ENCODE results near the gene CDCP2.

CDCP2 gene

GRCh38 chr1:54159733-54160316 is 7.0 kb upstream of the CDCP2 start:
- no peak overlapping the region for H3K27ac ChIP-seq (ENCODE audit: low read depth, low read length)
- H3K27me3 ChIP-seq (ENCODE audit: control insufficient read depth in 5 of 5, insufficient read depth in 4 of 5, low read length in 5 of 5) = no peaks in the 10 kb centered on the region
- H3K9me3 ChIP-seq (ENCODE audit: control insufficient read depth in 5 of 5, low read length in 5 of 5) = no peaks in the 10 kb centered on the region
- no peaks in the 10 kb centered on the region for H3K36me3 ChIP-seq (ENCODE audit: control insufficient read depth in 5 of 5, insufficient read depth in 5 of 5, low read length in 5 of 5)
- peaks cover 0 to 6% (median 0%) of the 10 kb centered on the region in 5 donors for H3K4me1 ChIP-seq (ENCODE audit: control insufficient read depth in 5 of 5, insufficient read depth in 5 of 5, low read length in 5 of 5)
- H3K9ac ChIP-seq (ENCODE audit: low read length in 5 of 5) = no peak overlapping the region
- no peak overlapping the region for H3K4me3 ChIP-seq (ENCODE audit: low read depth in 1 of 5, low read length in 5 of 5)

GRCh38 chr1:54158071-54158470 is 5.3 kb upstream of the CDCP2 start:
- H3K27me3 ChIP-seq (ENCODE audit: control insufficient read depth in 5 of 5, insufficient read depth in 4 of 5, low read length in 5 of 5) = no peaks in the 10 kb centered on the region
- no peak overlapping the region for H3K9ac ChIP-seq (ENCODE audit: low read length in 5 of 5)
- peaks cover 2 to 17% (median 11%) of the 10 kb centered on the region in 5 donors for H3K4me1 ChIP-seq (ENCODE audit: control insufficient read depth in 5 of 5, insufficient read depth in 5 of 5, low read length in 5 of 5)
- no peaks in the 10 kb centered on the region for H3K36me3 ChIP-seq (ENCODE audit: control insufficient read depth in 5 of 5, insufficient read depth in 5 of 5, low read length in 5 of 5)
- H3K9me3 ChIP-seq (ENCODE audit: control insufficient read depth in 5 of 5, low read length in 5 of 5) = no peaks in the 10 kb centered on the region
- H3K4me3 ChIP-seq (ENCODE audit: low read depth in 1 of 5, low read length in 5 of 5) = no peak overlapping the region
- H3K27ac ChIP-seq (ENCODE audit: low read depth, low read length) = no peak overlapping the region

DNA sequence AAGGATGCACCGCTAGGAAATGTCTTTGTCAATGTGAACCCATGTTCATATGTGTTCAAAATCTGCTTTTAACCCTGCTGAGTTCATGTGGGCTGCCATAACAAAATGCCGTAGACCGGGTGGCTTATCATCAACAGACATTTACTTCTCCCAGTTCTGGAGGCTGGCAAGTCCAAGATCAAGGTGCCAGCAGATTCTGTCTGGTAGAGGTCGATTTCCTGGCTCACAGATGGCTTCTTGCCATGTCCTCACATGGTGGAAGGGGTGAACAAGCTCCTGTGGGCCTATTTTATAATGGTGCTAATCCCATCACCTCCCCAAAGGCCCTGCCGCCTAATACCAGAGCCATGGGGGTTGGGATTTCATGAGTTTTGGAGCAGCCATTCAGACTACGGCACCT is 4.6 kb upstream of the CDCP2 start:
- Histone ChIP-seq H3K9ac (ENCODE audit: low read length in 5 of 5) (no peak overlapping the region), H3K9me3 (ENCODE audit: control insufficient read depth in 5 of 5, low read length in 5 of 5) (no peaks in the 10 kb centered on the region), H3K4me1 (ENCODE audit: control insufficient read depth in 5 of 5, insufficient read depth in 5 of 5, low read length in 5 of 5) (peaks cover 2 to 17% (median 14%) of the 10 kb centered on the region in 5 donors), H3K4me3 (ENCODE audit: low read depth in 1 of 5, low read length in 5 of 5) (no peak overlapping the region), H3K36me3 (ENCODE audit: control insufficient read depth in 5 of 5, insufficient read depth in 5 of 5, low read length in 5 of 5) (no peaks in the 10 kb centered on the region), H3K27ac (ENCODE audit: low read depth, low read length) (no peak overlapping the region), H3K27me3 (ENCODE audit: control insufficient read depth in 5 of 5, insufficient read depth in 4 of 5, low read length in 5 of 5) (no peaks in the 10 kb centered on the region)

GRCh38 chr1:54156986-54157385 is 4.2 kb upstream of the CDCP2 start:
- H3K36me3 ChIP-seq (ENCODE audit: control insufficient read depth in 5 of 5, insufficient read depth in 5 of 5, low read length in 5 of 5) = no peaks in the 10 kb centered on the region
- no peaks in the 10 kb centered on the region for H3K9me3 ChIP-seq (ENCODE audit: control insufficient read depth in 5 of 5, low read length in 5 of 5)
- no peak overlapping the region for H3K27ac ChIP-seq (ENCODE audit: low read depth, low read length)
- no peak overlapping the region for H3K4me3 ChIP-seq (ENCODE audit: low read depth in 1 of 5, low read length in 5 of 5)
- peaks cover 2 to 17% (median 14%) of the 10 kb centered on the region in 5 donors for H3K4me1 ChIP-seq (ENCODE audit: control insufficient read depth in 5 of 5, insufficient read depth in 5 of 5, low read length in 5 of 5)
- no peak overlapping the region for H3K9ac ChIP-seq (ENCODE audit: low read length in 5 of 5)
- no peaks in the 10 kb centered on the region for H3K27me3 ChIP-seq (ENCODE audit: control insufficient read depth in 5 of 5, insufficient read depth in 4 of 5, low read length in 5 of 5)

GRCh38 chr1:54156201-54156600 is 3.4 kb upstream of the CDCP2 start:
- no peak overlapping the region for H3K27ac ChIP-seq (ENCODE audit: low read depth, low read length)
- no peak overlapping the region for H3K9ac ChIP-seq (ENCODE audit: low read length in 5 of 5)
- no peaks in the 10 kb centered on the region for H3K36me3 ChIP-seq (ENCODE audit: control insufficient read depth in 5 of 5, insufficient read depth in 5 of 5, low read length in 5 of 5)
- no peaks in the 10 kb centered on the region for H3K27me3 ChIP-seq (ENCODE audit: control insufficient read depth in 5 of 5, insufficient read depth in 4 of 5, low read length in 5 of 5)
- no peak overlapping the region for H3K4me3 ChIP-seq (ENCODE audit: low read depth in 1 of 5, low read length in 5 of 5)
- H3K9me3 ChIP-seq (ENCODE audit: control insufficient read depth in 5 of 5, low read length in 5 of 5) = no peaks in the 10 kb centered on the region
- H3K4me1 ChIP-seq (ENCODE audit: control insufficient read depth in 5 of 5, insufficient read depth in 5 of 5, low read length in 5 of 5) = peaks cover 2 to 17% (median 14%) of the 10 kb centered on the region in 5 donors

DNA sequence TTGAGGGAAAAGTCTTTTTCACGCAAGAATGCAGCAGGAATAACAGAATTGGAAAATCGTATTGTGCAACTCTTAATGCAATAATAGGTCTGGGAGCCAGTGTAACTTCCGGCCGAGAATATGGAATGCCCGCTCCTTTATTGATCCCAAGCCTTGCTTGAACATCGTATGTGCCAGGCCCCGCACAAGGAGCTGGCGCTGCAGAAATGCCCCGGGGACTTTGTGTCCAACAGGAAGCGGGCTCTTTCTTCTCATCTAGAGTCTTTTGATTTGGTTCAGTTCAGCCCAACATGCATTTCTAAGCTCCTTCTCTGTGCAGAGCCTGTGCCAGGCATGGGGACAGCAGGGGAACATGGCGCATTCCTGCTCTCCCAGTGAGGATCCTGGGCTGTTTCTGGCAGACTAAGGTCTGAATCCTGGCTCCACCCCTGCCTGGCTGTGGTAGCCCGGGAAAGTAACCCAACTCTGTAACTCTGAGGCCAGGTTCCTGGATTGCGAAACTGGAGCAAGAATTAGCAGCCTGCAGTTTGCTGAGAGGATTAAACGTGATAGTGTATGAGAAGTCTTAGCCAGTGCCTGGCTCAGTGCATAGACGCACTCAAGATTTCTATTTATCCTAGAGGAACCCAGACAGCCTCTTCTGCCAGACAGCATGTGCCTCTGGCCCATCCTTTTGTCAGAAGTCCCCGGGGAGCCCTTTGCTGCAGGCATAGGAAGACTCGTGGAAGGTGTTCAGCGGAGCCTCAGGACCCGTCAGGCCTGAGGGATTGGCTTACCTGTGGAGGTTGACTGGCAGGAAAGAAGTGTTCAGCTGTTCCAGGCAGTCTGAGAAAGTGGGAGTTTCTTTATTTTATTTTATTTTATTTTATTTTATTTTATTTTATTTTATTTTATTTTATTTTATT is 987 bp upstream of the CDCP2 start:
- Histone ChIP-seq H3K27ac (ENCODE audit: low read depth, low read length) (no peak overlapping the region), H3K4me3 (ENCODE audit: low read depth in 1 of 5, low read length in 5 of 5) (peak overlapping the region; percentile 4 to 51 (median 14))

GRCh38 chr1:54151013-54151412 is 1.8 kb downstream of the CDCP2 start:
- Histone ChIP-seq H3K9ac (ENCODE audit: low read length in 5 of 5) (no peak overlapping the region), H3K4me3 (ENCODE audit: low read depth in 1 of 5, low read length in 5 of 5) (no peak overlapping the region), H3K4me1 (ENCODE audit: control insufficient read depth in 5 of 5, insufficient read depth in 5 of 5, low read length in 5 of 5) (peaks cover 2 to 14% (median 11%) of the 10 kb centered on the region in 5 donors), H3K36me3 (ENCODE audit: control insufficient read depth in 5 of 5, insufficient read depth in 5 of 5, low read length in 5 of 5) (no peaks in the 10 kb centered on the region), H3K27me3 (ENCODE audit: control insufficient read depth in 5 of 5, insufficient read depth in 4 of 5, low read length in 5 of 5) (no peaks in the 10 kb centered on the region), H3K9me3 (ENCODE audit: control insufficient read depth in 5 of 5, low read length in 5 of 5) (no peaks in the 10 kb centered on the region), H3K27ac (ENCODE audit: low read depth, low read length) (no peak overlapping the region)

More for the DNA sequence above, 987 bp upstream of the CDCP2 start:
- Histone ChIP-seq H3K36me3 (ENCODE audit: control insufficient read depth in 5 of 5, insufficient read depth in 5 of 5, low read length in 5 of 5) (no peaks in the 10 kb centered on the region), H3K4me1 (ENCODE audit: control insufficient read depth in 5 of 5, insufficient read depth in 5 of 5, low read length in 5 of 5) (peaks cover 2 to 14% (median 11%) of the 10 kb centered on the region in 5 donors), H3K9ac (ENCODE audit: low read length in 5 of 5) (no peak overlapping the region), H3K27me3 (ENCODE audit: control insufficient read depth in 5 of 5, insufficient read depth in 4 of 5, low read length in 5 of 5) (no peaks in the 10 kb centered on the region), H3K9me3 (ENCODE audit: control insufficient read depth in 5 of 5, low read length in 5 of 5) (no peaks in the 10 kb centered on the region)

- no peaks in the 10 kb centered on the region for H3K27me3 ChIP-seq (ENCODE audit: control insufficient read depth in 5 of 5, insufficient read depth in 4 of 5, low read length in 5 of 5)
Observed at GRCh38 chr1:54149734-54150133, 3.1 kb downstream of the CDCP2 start.

DNA sequence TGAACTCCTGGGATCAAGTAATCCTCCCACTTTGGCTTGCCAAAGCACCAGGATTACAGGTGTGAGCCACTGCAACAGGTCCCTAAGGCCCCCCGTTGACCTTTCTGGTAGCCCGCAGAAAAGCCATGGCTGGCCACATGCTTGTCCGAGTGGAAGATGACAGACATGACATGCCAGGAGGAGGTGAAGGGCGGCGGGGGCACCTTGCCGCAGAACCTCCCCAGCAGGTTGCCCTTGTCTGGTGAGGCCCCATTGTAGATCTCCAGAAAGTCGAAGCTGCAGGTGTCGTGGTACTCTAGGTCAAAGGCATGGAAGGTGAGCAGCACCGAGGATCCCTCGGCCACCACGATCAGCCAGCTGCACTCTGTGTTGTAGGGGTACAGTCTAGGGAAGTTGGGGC is 8.4 kb downstream of the CDCP2 start:
- Histone ChIP-seq H3K4me1 (ENCODE audit: control insufficient read depth in 5 of 5, insufficient read depth in 5 of 5, low read length in 5 of 5) (no peaks in the 10 kb centered on the region), H3K27ac (ENCODE audit: low read depth, low read length) (no peak overlapping the region), H3K9ac (ENCODE audit: low read length in 5 of 5) (no peak overlapping the region), H3K36me3 (ENCODE audit: control insufficient read depth in 5 of 5, insufficient read depth in 5 of 5, low read length in 5 of 5) (no peaks in the 10 kb centered on the region), H3K4me3 (ENCODE audit: low read depth in 1 of 5, low read length in 5 of 5) (no peak overlapping the region), H3K9me3 (ENCODE audit: control insufficient read depth in 5 of 5, low read length in 5 of 5) (no peaks in the 10 kb centered on the region), H3K27me3 (ENCODE audit: control insufficient read depth in 5 of 5, insufficient read depth in 4 of 5, low read length in 5 of 5) (no peaks in the 10 kb centered on the region)

More at GRCh38 chr1:54149734-54150133, 3.1 kb downstream of the CDCP2 start:
- Histone ChIP-seq H3K4me3 (ENCODE audit: low read depth in 1 of 5, low read length in 5 of 5) (no peak overlapping the region), H3K27ac (ENCODE audit: low read depth, low read length) (no peak overlapping the region), H3K9me3 (ENCODE audit: control insufficient read depth in 5 of 5, low read length in 5 of 5) (no peaks in the 10 kb centered on the region), H3K9ac (ENCODE audit: low read length in 5 of 5) (no peak overlapping the region), H3K36me3 (ENCODE audit: control insufficient read depth in 5 of 5, insufficient read depth in 5 of 5, low read length in 5 of 5) (no peaks in the 10 kb centered on the region), H3K4me1 (ENCODE audit: control insufficient read depth in 5 of 5, insufficient read depth in 5 of 5, low read length in 5 of 5) (peaks cover 2 to 14% (median 11%) of the 10 kb centered on the region in 5 donors)

All from subcutaneous abdominal adipose tissue (tissue), 5 donors.